Measurements from ENCODE around the gene PAX3.

Gene PAX3

DNA sequence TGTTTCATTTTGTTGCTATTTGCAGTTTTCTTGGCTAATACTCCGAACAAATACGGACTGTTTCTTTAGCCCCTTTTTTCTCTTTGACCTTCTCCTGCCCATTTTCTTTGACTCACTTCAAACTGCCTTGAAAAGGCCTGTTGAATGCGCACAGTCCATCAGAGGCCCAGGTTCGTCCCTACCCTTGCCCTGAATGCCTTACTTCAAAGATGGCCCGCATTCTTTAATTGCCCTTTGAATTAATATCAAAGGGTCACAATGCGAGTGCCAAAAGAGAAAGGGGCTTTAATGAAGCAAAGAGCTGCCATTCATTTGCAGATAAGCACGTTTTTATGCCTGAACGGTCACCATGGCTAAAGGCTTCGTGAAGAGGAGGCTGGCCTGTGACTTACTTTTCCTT lies 29.7 kb downstream of the PAX3 start:
- no peak for DNase-seq (ENCODE audit: low read depth)

DNA sequence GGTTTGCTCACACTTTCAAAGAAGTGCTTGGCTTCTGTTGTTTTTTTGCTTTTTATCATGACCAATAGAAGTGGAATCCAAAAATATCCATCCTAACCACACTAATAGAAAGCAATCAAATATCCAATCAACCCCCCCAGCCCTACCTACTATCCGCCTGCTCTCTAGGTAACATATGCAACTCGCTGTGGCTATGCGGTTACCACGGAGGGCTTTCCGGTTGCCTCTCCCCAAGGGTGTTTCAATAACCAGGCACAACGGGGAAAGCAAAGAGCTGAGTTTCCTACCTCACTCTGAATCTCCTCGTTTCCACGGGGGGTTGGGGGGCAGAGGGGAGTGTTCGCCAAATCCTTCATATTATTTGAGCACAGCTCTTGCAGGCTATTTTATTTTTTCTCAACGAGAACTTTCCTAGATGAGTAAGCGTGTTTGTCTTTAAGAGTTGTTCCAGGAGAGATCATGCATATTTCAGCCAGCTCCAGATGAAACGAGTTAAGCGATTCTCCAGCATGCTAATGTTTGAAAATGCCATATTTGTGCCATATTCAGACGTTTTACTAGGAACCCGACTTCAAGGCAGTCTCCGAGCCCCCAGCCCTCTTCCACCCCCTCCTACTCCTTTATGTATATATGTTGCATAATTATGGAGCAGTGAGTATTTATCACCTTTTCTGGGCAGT lies 30.3 kb downstream of the PAX3 start:
- DNase-seq (ENCODE audit: low read depth) = no peak

DNA sequence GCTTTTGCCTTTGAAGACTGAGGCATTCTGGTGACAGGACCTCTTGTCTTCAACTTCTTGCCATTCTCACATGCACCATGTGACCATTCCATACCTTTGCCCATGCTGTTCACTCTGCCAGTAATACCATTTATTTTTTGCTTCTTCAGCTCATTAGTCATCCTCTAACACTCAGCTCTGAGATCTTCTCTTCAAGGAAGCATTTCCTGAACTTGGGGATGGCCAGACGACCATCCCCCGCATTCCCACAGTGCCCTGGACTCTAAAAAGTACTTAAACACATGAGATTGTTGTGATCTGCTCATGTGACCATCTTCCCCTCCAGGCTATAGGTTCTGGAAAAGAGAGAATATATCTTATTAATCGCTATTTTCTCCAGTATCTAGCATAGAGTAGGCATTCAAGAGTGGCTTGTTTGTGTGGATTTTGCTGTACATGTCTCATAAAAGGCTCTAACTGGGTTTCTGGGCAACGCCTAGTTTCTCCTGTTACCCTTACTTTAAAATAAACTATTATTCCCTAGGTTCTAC lies 33.9 kb downstream of the PAX3 start:
- no peak for DNase-seq (ENCODE audit: low read depth)

DNA sequence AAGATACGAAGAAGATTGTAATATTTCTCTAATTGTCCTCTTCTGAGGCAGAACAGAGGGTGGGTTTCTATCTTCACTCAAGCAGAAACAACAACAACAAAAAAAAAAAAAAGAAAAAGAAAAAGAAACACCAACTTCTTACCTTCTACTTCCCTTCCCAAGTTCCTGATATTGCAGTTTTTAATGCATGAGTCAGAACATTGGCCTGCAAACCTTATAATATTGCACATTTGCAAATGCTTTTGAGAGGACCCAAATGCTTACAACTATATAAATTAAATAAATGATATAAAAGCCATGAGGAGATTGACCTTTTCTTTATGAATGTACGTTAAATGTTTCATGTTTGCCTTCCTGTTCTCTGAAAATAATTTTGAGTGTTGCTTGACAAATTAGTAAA lies 37.3 kb downstream of the PAX3 start:
- DNase-seq (ENCODE audit: low read depth) = no peak

- DNase-seq (ENCODE audit: low read depth) = no peak
These were observed 41.2 kb downstream of the PAX3 start for GRCh38 chr2:222257645-222258044.

DNA sequence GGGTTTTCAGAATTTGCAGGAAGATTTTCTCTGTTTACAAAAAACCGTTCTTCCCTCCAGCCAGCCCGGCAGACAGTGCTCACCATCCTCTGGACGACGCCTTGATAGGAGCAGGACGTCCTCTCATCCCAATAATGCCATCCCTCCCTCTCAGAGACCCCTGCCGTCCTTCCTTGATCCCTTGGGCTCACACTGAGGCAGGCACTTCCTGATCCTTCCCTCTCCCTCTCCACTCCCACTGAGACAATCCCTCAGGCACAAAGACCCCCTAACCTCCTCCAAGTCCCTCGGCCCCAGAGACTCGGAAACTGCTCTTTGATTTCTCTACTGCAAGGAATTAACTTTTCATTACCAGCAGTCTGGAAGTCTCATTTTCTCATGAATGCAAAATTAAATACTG lies 42.5 kb downstream of the PAX3 start:
- DNase-seq (ENCODE audit: low read depth) = no peak

- DNase-seq (ENCODE audit: low read depth) = no peak
These were observed 43.7 kb downstream of the PAX3 start for GRCh38 chr2:222255090-222255489.

GRCh38 chr2:222250313-222250712 lies 48.5 kb downstream of the PAX3 start:
- DNase-seq (ENCODE audit: low read depth) = no peak

DNA sequence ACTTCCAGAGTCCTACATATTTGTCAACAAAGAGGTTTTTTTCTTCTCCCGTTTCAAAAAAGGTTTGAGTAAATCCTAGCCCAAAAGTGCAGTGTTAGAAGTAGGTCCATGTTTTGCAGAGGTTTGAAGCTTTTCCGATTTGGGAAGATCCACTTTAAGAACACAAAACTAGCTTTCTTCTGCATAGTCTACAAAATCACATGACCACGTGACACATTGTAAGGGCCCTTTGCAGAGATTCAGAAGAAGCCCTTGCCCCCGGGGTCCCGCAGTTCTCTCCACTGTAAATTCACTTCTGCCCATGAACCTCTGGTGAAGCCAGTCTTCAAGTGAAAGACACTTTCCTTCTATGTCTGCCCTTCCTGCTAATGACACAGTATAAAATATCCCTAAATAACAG lies 49.4 kb downstream of the PAX3 start:
- no peak for DNase-seq (ENCODE audit: low read depth)

- no peak for DNase-seq (ENCODE audit: low read depth)
These were observed 50.0 kb downstream of the PAX3 start for GRCh38 chr2:222248818-222249217.

DNA sequence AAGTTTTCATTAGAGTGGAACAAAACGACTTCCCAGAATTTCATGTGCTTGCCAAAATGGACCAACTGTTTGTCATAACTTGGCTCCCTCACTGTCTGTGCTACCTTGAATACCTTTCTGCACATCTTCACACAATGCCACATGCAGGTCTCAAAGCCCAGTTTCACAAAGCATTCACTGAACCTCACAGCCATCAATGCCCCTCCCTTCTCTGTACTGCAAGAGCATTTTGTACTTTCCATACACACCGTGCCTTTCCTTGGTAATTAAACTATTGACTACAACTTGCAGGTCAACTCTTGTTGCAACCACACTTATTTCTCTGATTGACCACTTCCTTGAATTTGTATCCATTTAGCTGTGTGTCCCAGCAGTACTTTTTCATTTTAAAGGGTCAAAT lies 50.5 kb downstream of the PAX3 start:
- no peak for DNase-seq (ENCODE audit: low read depth)

- no peak for DNase-seq (ENCODE audit: low read depth)
These were observed 56.3 kb downstream of the PAX3 start for GRCh38 chr2:222242532-222242931.

- DNase-seq (ENCODE audit: low read depth) = no peak
These were observed 57.5 kb downstream of the PAX3 start for GRCh38 chr2:222241128-222241870.

DNA sequence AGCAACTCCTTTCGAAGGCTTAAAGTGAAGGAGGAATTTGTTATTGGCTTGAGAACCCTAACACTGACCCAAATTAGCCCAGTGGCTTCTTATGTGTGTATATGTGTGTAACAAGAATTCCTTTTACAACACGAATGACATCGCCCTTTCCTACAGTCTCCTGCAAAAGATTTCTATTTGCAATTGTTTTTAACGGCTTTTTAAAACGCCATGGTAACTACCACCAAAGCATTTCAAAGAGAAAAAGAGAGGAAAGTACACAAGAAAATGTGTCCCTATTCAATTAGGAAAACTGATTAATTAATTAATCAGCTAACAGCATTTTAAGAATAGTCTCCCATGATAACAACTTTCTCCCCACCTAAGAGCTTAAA lies 58.1 kb downstream of the PAX3 start:
- DNase-seq (ENCODE audit: low read depth) = no peak

GRCh38 chr2:222239945-222240675 lies 58.7 kb downstream of the PAX3 start:
- no peak for DNase-seq (ENCODE audit: low read depth)

DNA sequence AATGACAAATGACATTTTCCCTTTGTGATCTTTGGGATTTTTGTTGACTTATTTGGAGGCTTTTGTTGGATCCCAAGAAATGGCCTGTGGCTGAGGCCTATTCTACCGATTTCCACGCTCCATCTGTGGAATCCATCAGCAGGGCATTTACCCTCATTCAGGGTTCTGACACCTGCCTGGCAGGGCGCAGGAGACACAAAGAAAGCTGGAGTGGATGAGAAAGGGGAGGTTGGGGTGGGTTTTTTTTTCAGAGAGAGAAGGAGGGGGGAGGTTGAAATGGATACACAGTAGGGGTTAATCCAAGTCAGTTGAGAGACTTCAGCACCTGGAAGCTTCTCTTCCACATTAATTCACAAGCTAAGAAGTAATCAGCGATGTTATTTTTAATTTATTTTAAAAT lies 59.7 kb downstream of the PAX3 start:
- DNase-seq (ENCODE audit: low read depth) = no peak

GRCh38 chr2:222238072-222238471 lies 60.7 kb downstream of the PAX3 start:
- no peak for DNase-seq (ENCODE audit: low read depth)

GRCh38 chr2:222232839-222233238 lies 66.0 kb downstream of the PAX3 start:
- DNase-seq (ENCODE audit: low read depth) = no peak

GRCh38 chr2:222232372-222232771 lies 66.4 kb downstream of the PAX3 start:
- DNase-seq (ENCODE audit: low read depth) = no peak

GRCh38 chr2:222228054-222228453 lies 70.7 kb downstream of the PAX3 start:
- DNase-seq (ENCODE audit: low read depth) = no peak

GRCh38 chr2:222218786-222219185 lies 80.0 kb downstream of the PAX3 start:
- no peak for DNase-seq (ENCODE audit: low read depth)

DNA sequence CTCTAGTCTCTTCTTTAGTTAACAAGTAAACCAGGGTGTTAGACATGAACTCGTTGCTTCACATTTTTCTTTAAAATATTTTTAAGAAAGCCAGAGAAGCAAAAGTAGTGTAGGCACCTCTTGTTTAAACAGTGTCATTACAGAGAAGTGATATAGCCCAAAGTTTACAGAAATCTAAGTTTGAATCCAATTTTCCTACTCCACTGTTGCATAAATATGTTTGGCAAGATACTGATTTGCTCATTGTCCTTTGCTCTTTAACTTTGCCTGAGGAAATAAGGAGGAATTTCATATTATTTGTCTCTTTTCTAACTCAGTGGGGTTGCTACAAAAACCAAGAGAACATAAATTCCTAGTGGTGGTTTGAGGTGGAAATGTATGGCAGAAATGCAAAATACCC lies 81.1 kb downstream of the PAX3 start:
- no peak for DNase-seq (ENCODE audit: low read depth)

DNA sequence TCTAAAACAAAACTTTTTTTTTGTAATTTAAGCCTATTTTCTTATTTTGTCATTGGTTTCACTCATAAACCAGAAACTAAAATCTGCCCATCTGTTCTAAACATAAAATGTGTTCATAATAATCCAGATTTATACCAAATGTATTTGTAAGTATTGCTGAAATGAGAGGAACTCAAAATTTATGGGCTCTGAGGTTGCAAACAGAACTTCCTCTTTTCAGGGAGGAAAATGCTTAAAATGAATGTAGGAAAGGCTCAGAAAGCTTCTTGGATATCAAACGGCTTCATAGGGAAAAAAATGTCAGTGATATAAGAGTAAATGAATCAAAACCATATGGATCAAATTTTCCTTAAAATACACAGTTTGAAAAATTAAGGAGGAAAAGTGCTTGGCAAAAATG lies 83.9 kb downstream of the PAX3 start:
- DNase-seq (ENCODE audit: low read depth) = no peak

All from stimulated activated CD8-positive, alpha-beta memory T cell treated with anti-CD3 and anti-CD28 coated beads, Interleukin-7, amount 100 ng/mL, for 24 hours (primary cell).